ENCODE data around the gene ATXN1. TPM values are rescaled to one million over a fixed set of nuclear protein-coding genes. Genes with fewer than 3 reads are reported as not detected.

The ATXN1 gene
- total and polyA plus RNA-seq, 2 donors from 2014 or later, result 4.2 to 58.2 TPM

GRCh38 chr6:16800942-16801341 is 39.7 kb upstream of the ATXN1 start:
- no peak for DNase-seq
- Histone ChIP-seq H3K4me1 (ENCODE audit: control insufficient read depth in 2 of 3, insufficient read depth in 2 of 3, low read depth in 1 of 3, low read length in 3 of 3) (peaks cover 0 to 14% (median 2%) of the 10 kb centered on the region in 3 donors), H3K4me3 (ENCODE audit: low read length in 3 of 3) (no peak overlapping the region), H3K9ac (ENCODE audit: low read length in 3 of 3) (no peak overlapping the region), H3K27ac (ENCODE audit: low read depth in 2 of 2, low read length in 2 of 2) (no peak overlapping the region), H3K27me3 (ENCODE audit: control insufficient read depth, insufficient read depth, low read length) (no peaks in the 10 kb centered on the region), H3K9me3 (ENCODE audit: control insufficient read depth in 2 of 3, insufficient read depth in 1 of 3, low read length in 3 of 3) (no peaks in the 10 kb centered on the region), H3K36me3 (ENCODE audit: control insufficient read depth in 2 of 3, insufficient read depth in 3 of 3, low read length in 3 of 3) (no peaks in the 10 kb centered on the region)
- no peak for TF ChIP-seq CTCF (IDR thresholded peaks at IDR 0.05; ENCODE audit: borderline replicate concordance, extremely low read depth, insufficient read depth)
- no peak for FAIRE-seq
- intact Hi-C loops (cut with DNase I), result no loop called here

GRCh38 chr6:16800341-16800740 is 39.1 kb upstream of the ATXN1 start:
- no peak for DNase-seq
- Histone ChIP-seq H3K9ac (ENCODE audit: low read length in 3 of 3) (no peak overlapping the region), H3K36me3 (ENCODE audit: control insufficient read depth in 2 of 3, insufficient read depth in 3 of 3, low read length in 3 of 3) (no peaks in the 10 kb centered on the region), H3K4me3 (ENCODE audit: low read length in 3 of 3) (no peak overlapping the region), H3K27ac (ENCODE audit: low read depth in 2 of 2, low read length in 2 of 2) (no peak overlapping the region), H3K27me3 (ENCODE audit: control insufficient read depth, insufficient read depth, low read length) (no peaks in the 10 kb centered on the region), H3K9me3 (ENCODE audit: control insufficient read depth in 2 of 3, insufficient read depth in 1 of 3, low read length in 3 of 3) (no peaks in the 10 kb centered on the region), H3K4me1 (ENCODE audit: control insufficient read depth in 2 of 3, insufficient read depth in 2 of 3, low read depth in 1 of 3, low read length in 3 of 3) (peaks cover 0 to 10% (median 2%) of the 10 kb centered on the region in 3 donors)
- intact Hi-C loops (cut with DNase I), result no loop called here
- no peak for FAIRE-seq
- TF ChIP-seq CTCF (IDR thresholded peaks at IDR 0.05; ENCODE audit: borderline replicate concordance, extremely low read depth, insufficient read depth), result no peak

- no peak overlapping the region for H3K4me3 ChIP-seq (ENCODE audit: low read length in 3 of 3)
- H3K9ac ChIP-seq (ENCODE audit: low read length in 3 of 3), result no peak overlapping the region
- no peak for DNase-seq
- intact Hi-C loops (cut with DNase I), result no loop called here
- no peaks in the 10 kb centered on the region for H3K27me3 ChIP-seq (ENCODE audit: control insufficient read depth, insufficient read depth, low read length)
- H3K36me3 ChIP-seq (ENCODE audit: control insufficient read depth in 2 of 3, insufficient read depth in 3 of 3, low read length in 3 of 3), result no peaks in the 10 kb centered on the region
- peaks cover 0 to 9% (median 2%) of the 10 kb centered on the region in 3 donors for H3K4me1 ChIP-seq (ENCODE audit: control insufficient read depth in 2 of 3, insufficient read depth in 2 of 3, low read depth in 1 of 3, low read length in 3 of 3)
- H3K9me3 ChIP-seq (ENCODE audit: control insufficient read depth in 2 of 3, insufficient read depth in 1 of 3, low read length in 3 of 3), result no peaks in the 10 kb centered on the region
- no peak for FAIRE-seq
- TF ChIP-seq CTCF (IDR thresholded peaks at IDR 0.05; ENCODE audit: borderline replicate concordance, extremely low read depth, insufficient read depth), result no peak
- no peak overlapping the region for H3K27ac ChIP-seq (ENCODE audit: low read depth in 2 of 2, low read length in 2 of 2)
These were observed 38.3 kb upstream of the ATXN1 start for GRCh38 chr6:16799279-16800193.
